Kidney capillary endothelial cell (primary cell): ENCODE results near the gene TFCP2L1.

Experiments
- DNase-seq: peaks from one replicate; pipeline ENCODE4 v3.0.0-alpha.2; 2018; ENCODE audit warnings: low spot score

Gene TFCP2L1

DNA sequence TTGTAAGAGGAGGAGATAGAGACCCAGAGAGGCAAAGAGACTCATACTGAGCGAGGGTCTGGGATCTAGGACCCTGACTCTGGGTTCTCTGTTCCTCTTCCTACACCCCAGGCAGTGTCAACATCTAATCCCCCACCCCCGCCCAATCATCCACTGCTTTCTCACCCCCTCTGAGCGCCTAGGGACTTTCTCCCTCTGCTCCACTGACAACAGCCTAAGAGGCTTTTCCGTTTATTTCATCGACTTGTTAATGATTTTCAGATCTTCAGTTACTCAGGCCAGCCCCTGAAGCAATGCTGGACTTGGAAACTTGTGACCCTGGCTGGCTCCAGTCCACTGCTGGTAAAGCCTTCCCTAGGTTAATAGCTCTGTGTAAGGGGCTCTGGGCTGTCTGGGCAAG lies 65.1 kb downstream of the TFCP2L1 start:
- DNase-seq, result no peak

DNA sequence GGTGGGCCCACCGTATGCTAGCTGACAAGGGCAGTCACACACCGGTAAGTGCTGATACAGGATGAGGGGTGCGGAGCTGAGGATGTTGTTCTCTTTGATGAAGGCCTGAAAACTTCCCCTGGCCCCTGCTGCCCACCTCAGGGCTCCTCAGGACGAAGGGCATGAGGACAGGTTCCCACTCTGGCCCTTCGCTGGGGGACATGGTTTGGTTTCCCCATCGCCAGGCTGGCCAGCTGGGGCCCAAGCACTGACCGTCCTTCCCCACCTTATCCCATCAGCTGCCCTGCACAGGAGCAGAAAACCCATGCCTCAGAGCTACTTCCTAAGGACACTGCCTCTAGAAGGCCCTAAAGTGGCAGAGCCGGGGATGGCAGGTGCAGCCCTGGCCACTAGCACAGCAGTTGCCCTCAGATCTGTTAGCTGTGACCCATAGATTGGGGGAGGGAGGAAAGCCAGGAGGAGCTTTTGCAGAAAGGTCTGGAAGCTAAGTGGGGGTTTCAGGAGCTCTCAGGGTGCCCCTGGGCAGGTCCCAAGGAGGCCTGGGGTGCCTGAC lies 66.5 kb downstream of the TFCP2L1 start:
- no peak for DNase-seq

DNA sequence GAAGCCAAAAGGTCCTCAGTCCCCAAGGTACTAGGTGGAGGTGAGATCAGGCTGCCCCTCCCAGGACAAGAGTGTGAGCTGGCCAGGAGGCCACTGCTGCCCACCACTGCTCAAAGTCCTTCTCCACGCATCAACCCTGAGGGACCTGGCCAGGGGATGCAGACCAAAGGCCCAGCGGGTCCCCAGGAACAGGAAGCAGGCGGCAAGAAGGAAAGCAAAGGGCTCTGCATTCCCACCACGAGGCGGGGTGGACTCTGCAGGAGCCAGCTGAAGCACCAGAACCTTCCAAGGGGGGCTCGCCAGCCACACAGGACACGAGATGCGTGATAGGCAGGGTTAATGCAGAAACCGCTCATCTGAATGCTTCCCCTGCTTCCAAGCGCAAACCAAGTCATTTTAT lies 67.4 kb downstream of the TFCP2L1 start:
- DNase-seq, result no peak

DNA sequence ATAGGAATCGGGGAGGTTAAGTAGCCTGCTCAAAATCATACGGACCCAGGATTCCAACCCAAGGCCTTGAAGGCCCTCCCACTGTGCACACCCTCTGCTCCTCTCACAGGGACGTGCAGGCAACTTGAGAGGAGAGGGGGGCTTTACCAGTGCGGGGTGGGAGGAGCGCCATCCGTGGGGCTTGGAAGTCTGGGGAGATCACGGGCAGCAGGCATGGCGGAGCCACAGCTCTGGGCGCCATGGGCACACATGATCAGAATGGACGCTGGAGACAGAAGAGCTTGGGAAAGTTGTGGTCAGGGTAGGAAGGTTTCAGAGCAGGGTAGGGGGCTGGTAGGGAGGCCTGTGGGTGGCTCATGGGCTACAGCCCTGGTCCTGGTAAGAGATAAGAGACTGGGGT lies 70.7 kb downstream of the TFCP2L1 start:
- no peak for DNase-seq

- DNase-seq, result no peak
Observed at GRCh38 chr2:121213386-121213785, 71.6 kb downstream of the TFCP2L1 start.

DNA sequence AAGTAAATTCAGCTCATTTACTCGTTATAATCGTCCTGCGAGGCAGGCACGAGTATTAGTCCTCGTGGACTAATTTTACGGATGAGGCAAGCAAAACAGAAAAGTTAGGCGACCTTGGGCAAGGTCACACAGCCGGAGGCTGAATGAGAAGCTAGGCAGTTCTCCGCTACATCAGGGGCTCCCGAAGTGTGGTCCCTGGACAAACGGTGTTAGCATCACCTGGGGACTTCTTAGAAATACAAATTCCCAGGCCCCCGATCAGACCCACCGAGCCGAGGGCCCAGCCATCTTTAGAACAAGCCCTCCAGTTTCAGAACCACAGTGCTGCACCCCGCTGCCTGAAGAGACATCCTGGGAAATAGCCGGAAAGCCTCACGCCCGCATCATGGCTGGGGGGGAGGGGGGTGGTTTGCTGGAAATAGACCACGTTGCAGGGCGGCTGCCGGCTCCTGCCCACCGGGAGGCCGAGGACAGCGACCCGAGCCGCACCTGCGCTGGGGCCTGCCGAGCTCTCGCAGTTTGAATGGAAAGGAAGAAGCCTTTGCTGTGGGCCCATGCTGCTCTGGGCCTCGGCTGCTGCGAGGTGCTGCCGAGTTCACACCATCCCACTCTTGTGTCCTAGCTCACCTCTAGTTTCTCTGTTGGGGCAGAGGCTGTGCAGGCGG lies 72.2 kb downstream of the TFCP2L1 start:
- DNase-seq, result no peak

GRCh38 chr2:121211689-121212151 lies 73.3 kb downstream of the TFCP2L1 start:
- no peak for DNase-seq

- DNase-seq, result no peak
Observed at GRCh38 chr2:121211251-121211650, 73.8 kb downstream of the TFCP2L1 start.

GRCh38 chr2:121210691-121211090 lies 74.3 kb downstream of the TFCP2L1 start:
- DNase-seq, result no peak

GRCh38 chr2:121209014-121209610 lies 75.9 kb downstream of the TFCP2L1 start:
- no peak for DNase-seq

DNA sequence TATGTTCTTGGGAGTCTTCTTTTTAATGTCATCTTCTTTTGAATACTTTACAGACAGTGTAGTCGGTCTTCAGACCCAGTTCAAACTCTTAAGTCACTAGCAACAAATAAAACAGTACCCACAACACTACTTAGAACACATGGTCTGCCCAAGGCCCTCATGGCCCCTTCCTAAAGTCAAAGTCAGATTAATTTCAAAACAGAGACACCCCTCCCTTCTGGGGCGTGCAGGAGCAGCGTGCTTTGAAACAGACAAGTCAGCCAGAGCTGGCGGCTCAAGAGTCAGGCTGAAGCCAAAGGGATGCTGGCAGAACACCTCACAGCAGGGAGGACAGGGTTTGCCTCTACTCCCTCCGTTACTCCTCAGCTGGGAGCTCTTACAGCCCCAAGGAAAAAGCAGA lies 77.5 kb downstream of the TFCP2L1 start:
- no peak for DNase-seq

GRCh38 chr2:121205321-121205942 lies 79.6 kb downstream of the TFCP2L1 start:
- no peak for DNase-seq

GRCh38 chr2:121203591-121204249 lies 81.3 kb downstream of the TFCP2L1 start:
- DNase-seq, result no peak

GRCh38 chr2:121202541-121203310 lies 82.3 kb downstream of the TFCP2L1 start:
- no peak for DNase-seq

GRCh38 chr2:121201796-121202195 lies 83.2 kb downstream of the TFCP2L1 start:
- DNase-seq, result no peak

GRCh38 chr2:121200419-121201315 lies 84.3 kb downstream of the TFCP2L1 start:
- DNase-seq, result peak; percentile 22

DNA sequence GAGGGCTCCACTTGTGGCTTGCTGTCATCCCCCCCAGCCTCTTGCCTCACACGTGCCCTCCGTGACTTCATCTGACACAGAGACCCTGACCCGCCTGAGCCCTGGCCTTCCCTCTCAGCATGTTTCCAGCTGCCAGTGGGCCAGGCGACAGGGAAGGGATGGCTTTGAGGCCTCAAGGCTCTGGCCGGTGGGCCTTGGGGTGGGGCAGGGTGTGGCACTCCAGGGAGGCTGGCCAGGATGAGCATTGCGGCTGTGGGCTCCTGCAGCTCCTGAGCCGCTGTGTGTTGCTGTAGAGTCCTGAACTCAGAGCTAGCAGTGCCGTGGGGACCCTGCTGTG lies 85.0 kb downstream of the TFCP2L1 start:
- no peak for DNase-seq

- DNase-seq, result no peak
Observed at GRCh38 chr2:121199281-121200010, 85.6 kb downstream of the TFCP2L1 start.

GRCh38 chr2:121197369-121198091 lies 87.5 kb downstream of the TFCP2L1 start:
- DNase-seq, result no peak

DNA sequence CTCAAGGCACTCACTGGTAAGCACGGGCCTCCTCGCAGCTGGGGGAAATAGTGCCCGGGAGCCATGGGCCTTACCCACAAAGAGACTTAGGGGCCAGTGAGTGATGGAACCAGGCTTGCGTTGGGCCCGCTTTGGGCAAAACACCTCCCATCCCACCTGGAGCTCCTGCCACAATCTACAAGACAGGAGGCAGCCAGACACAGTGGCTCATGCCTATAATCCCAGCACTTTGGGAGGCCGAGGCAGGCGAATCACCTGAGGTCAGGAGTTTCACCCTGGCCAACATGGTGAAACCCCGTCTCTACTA lies 88.2 kb downstream of the TFCP2L1 start:
- no peak for DNase-seq
